GM23338 (cell line): Measurements from ENCODE around the gene PCDHAC1. TPM values are rescaled to one million over a fixed set of nuclear protein-coding genes. Genes with fewer than 3 reads are reported as not detected.
A peak's percentile ranks its signal among the peaks of the same experiment; 100 is the strongest.

Experiments
- ATAC-seq: fragments of 200-7000 bp; cut with Tn5 transposase; 3 replicates; pipeline ENCODE4 v1.9.1; 2020
- DNase-seq: peaks from one replicate; pipeline ENCODE4 v3.0.0-alpha.2; 2015; ENCODE audit warnings: low spot score
- H2AFZ ChIP-seq: fragments of 200-600 bp; sonication (generic); 2 replicates; pipeline ENCODE4 v1.8.0; 2016; ENCODE audit warnings: antibody characterized with exemption, mild to moderate bottlenecking, moderate library complexity
- H3F3A ChIP-seq: fragments of 200-600 bp; sonication (generic); replicated peaks from 2 replicates; pipeline ENCODE4 v1.8.0; 2017; ENCODE audit warnings: antibody characterized with exemption, mixed run types, low read depth
- H3K27ac ChIP-seq: fragments of 200-600 bp; sonication (generic); 2 replicates; pipeline ENCODE4 v1.6.1; 2016; ENCODE audit warnings: low read depth
- H3K27me3 ChIP-seq: fragments of 200-600 bp; sonication (generic); 2 replicates; pipeline ENCODE4 v1.8.0; 2016; ENCODE audit warnings: mild to moderate bottlenecking, mixed run types, moderate library complexity; ENCODE audit not compliant: insufficient read depth
- H3K36me3 ChIP-seq: fragments of 200-600 bp; sonication (generic); 2 replicates; pipeline ENCODE4 v1.8.0; 2016; ENCODE audit warnings: mild to moderate bottlenecking; ENCODE audit not compliant: insufficient read depth
- H3K4me1 ChIP-seq: fragments of 200-600 bp; sonication (generic); 2 replicates; pipeline ENCODE4 v1.8.0; 2016; ENCODE audit warnings: mild to moderate bottlenecking, moderate library complexity; ENCODE audit not compliant: insufficient read depth
- H3K4me2 ChIP-seq: fragments of 200-600 bp; sonication (generic); 2 replicates; pipeline ENCODE4 v1.7.1; 2017; ENCODE audit warnings: mixed run types
- H3K4me3 ChIP-seq: fragments of 200-600 bp; sonication (generic); 2 replicates; pipeline ENCODE4 v1.6.1; 2016; ENCODE audit warnings: mixed run types
- H3K79me2 ChIP-seq: fragments of 200-600 bp; sonication (generic); replicated peaks from 2 replicates; pipeline ENCODE4 v1.8.0; 2017; ENCODE audit warnings: mild to moderate bottlenecking; ENCODE audit not compliant: insufficient read depth
- H3K9me2 ChIP-seq: fragments of 200-600 bp; sonication (generic); 2 replicates; pipeline ENCODE4 v1.8.0; 2017; ENCODE audit not compliant: insufficient read depth
- H4K20me1 ChIP-seq: fragments of 200-600 bp; sonication (generic); replicated peaks from 2 replicates; pipeline ENCODE4 v1.8.0; 2017; ENCODE audit warnings: mild to moderate bottlenecking; ENCODE audit not compliant: insufficient read depth
- H3K27ac Mint-ChIP-seq: 2 replicates; pipeline ENCODE4 v1.8.0; 2020; ENCODE audit warnings: inconsistent platforms, mild to moderate bottlenecking, moderate library complexity, mixed read lengths
- H3K27me3 Mint-ChIP-seq: 3 replicates; pipeline ENCODE4 v1.8.0; 2022; ENCODE audit warnings: low read depth, mild to moderate bottlenecking, moderate library complexity, mixed read lengths, inconsistent platforms; ENCODE audit not compliant: insufficient read depth, poor library complexity
- H3K36me3 Mint-ChIP-seq: 3 replicates; pipeline ENCODE4 v1.8.0; 2021; ENCODE audit warnings: low read depth, mild to moderate bottlenecking, inconsistent platforms, moderate library complexity, mixed read lengths
- H3K4me1 Mint-ChIP-seq: 3 replicates; pipeline ENCODE4 v1.8.0; 2020; ENCODE audit warnings: mild to moderate bottlenecking, inconsistent platforms, mixed read lengths
- H3K4me3 Mint-ChIP-seq: 3 replicates; pipeline ENCODE4 v1.8.0; 2021; ENCODE audit warnings: moderate library complexity, mild to moderate bottlenecking, inconsistent platforms, mixed read lengths
- H3K9me3 Mint-ChIP-seq: 3 replicates; pipeline ENCODE4 v1.8.0; 2020; ENCODE audit warnings: moderate library complexity, mild to moderate bottlenecking, inconsistent platforms, mixed read lengths
- CREB1 ChIP-seq: fragments of 250-450 bp; sonication (Bioruptor Pico); IDR thresholded peaks from 2 replicates; pipeline ENCODE4 v1.5.0; 2020; ENCODE audit warnings: low read depth, mild to moderate bottlenecking, moderate library complexity
- ETS1 ChIP-seq: IDR thresholded peaks from 2 replicates; pipeline ENCODE4 v1.6.1; 2016; ENCODE audit warnings: antibody characterized with exemption
- EZH2 ChIP-seq: fragments of 200-600 bp; sonication (generic); IDR thresholded peaks from one replicate; pipeline ENCODE4 v1.8.0; 2017; ENCODE audit warnings: antibody characterized with exemption, mild to moderate bottlenecking, low read depth; ENCODE audit not compliant: unreplicated experiment
- EZH2phosphoT487 ChIP-seq: fragments of 200-600 bp; sonication (generic); IDR thresholded peaks from one replicate; pipeline ENCODE4 v1.8.1; 2018; ENCODE audit warnings: antibody characterized with exemption; ENCODE audit not compliant: unreplicated experiment
- NANOG ChIP-seq: IDR thresholded peaks from 2 replicates; pipeline ENCODE4 v1.6.1; 2016; ENCODE audit warnings: antibody characterized with exemption, borderline replicate concordance
- REST ChIP-seq: IDR thresholded peaks from one replicate; pipeline ENCODE4 v1.6.1; 2018; ENCODE audit warnings: antibody characterized with exemption; ENCODE audit not compliant: unreplicated experiment
- ZNF114 ChIP-seq: fragments of 250-450 bp; sonication (Bioruptor Pico); IDR thresholded peaks from 2 replicates; pipeline ENCODE4 v1.5.0; 2020; ENCODE audit warnings: mild to moderate bottlenecking, moderate library complexity
- ZNF331 ChIP-seq: fragments of 250-450 bp; sonication (Bioruptor Pico); IDR thresholded peaks from 2 replicates; pipeline ENCODE4 v1.5.0; 2020; ENCODE audit warnings: low read depth, mild to moderate bottlenecking, moderate library complexity
- ZNF462 ChIP-seq: fragments of 250-450 bp; sonication (Bioruptor Pico); IDR thresholded peaks from 2 replicates; pipeline ENCODE4 v1.5.0; 2020; ENCODE audit warnings: mild to moderate bottlenecking, moderate library complexity
- polyA plus RNA-seq: library from polyadenylated mRNA; unstranded; fragments of >200 nt; fragmentation: Nextera tagmentation; extraction: Ambion mirVana; gene quantifications from 2 replicates; pipeline ENCODE4 v1.2.1, GENCODE V29; 2016
- total RNA-seq: library from RNA; depleted of rRNA; stranded (reverse); fragments of >200 nt; shearing (Covaris generic); gene quantifications from 2 replicates; pipeline ENCODE4 v1.2.3, GENCODE V29; 2014

The PCDHAC1 gene
- total and polyA plus RNA-seq, 2 experiments from 2014 or later: 0.53 to 12.1 TPM

- no peak for TF ChIP-seq ETS1
Observed at GRCh38 chr5:140978260-140978659, 52.2 kb downstream of the PCDHAC1 start (continued).

- no peak overlapping the region for H3K4me2 ChIP-seq
- H3K4me3 Mint-ChIP-seq: no peak overlapping the region
- H3F3A ChIP-seq: no peaks in the 10 kb centered on the region
- H3K36me3 ChIP-seq: no peaks in the 10 kb centered on the region
- no peaks in the 10 kb centered on the region for H3K36me3 Mint-ChIP-seq
- no peaks in the 10 kb centered on the region for H3K9me2 ChIP-seq
- H3K9me3 Mint-ChIP-seq: no peaks in the 10 kb centered on the region
- no peaks in the 10 kb centered on the region; the same call in 1 of the 2 replicates for H4K20me1 ChIP-seq
- ATAC-seq (peak; percentile 53), DNase-seq (no peak)
- H3K4me1 Mint-ChIP-seq: peaks cover 22% of the 10 kb centered on the region
- no peak for TF ChIP-seq EZH2phosphoT487
- no peak for TF ChIP-seq ZNF331
- TF ChIP-seq NANOG: no peak
- TF ChIP-seq CREB1 (CRISPR knock-in tag): no peak
- TF ChIP-seq ZNF114 (CRISPR knock-in tag): no peak
- no peak for TF ChIP-seq ETS1
- TF ChIP-seq ZNF462: no peak
- no peak for TF ChIP-seq REST
- TF ChIP-seq EZH2: no peak
- no peak overlapping the region for H2AFZ ChIP-seq
- H3K27ac ChIP-seq: no peak overlapping the region
- H3K27me3 Mint-ChIP-seq: no peaks in the 10 kb centered on the region
- H3K4me3 ChIP-seq: no peak overlapping the region
- peaks cover 11% of the 10 kb centered on the region for H3K4me1 ChIP-seq
- no peak overlapping the region for H3K27ac Mint-ChIP-seq
- H3K27me3 ChIP-seq: no peaks in the 10 kb centered on the region
- no peaks in the 10 kb centered on the region for H3K79me2 ChIP-seq
Observed at GRCh38 chr5:140978983-140979382, 52.9 kb downstream of the PCDHAC1 start.
